Measurements from ENCODE around the gene TMEM92.

The TMEM92 gene

DNA sequence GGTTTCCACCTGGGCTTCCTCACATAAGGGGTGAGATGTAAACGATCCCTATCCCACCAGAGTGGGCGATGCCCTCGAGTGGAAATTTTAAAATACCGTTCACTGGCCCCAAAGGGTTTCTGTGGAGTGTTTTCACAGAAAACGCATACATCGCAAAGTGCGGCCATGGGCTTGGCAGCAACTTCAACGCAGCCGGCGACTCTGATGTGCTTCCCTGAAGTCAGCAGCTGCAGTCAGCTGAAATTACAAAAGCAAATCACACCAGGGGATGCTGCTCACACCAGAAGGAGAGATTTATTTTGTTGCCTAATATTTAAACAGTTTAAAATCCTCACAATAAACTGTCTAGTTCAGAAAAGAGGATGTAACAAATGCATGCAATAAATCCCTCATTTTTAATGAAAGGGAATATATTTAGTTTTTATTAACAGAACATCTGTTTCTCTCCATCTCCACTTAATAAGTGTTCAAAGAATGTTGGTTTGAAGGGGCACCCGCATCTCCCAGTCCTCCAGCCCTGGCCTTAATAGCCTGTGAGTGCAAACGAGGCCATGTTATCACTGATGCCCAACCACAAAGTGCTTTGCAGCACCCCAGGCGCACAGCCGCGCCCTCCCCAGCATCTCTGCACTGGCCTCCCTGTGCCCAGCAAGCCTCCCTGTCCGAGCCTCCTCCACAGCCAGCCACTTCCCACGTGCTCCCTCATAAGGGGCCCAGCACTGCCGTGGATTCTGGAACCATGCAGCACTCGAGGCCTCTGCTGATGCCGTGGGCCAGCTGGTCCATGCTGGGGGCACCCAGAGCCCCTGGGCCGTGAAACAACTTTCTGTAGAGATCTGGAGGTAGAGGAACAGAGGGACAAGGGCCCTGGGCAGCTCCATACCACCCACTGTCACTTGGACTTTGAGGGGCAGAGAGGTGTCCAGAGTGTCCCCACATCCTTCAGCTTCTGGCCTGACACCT, 54.4 kb downstream of the TMEM92 start:
- no peak for TF ChIP-seq ZFP30 (CRISPR knock-in tag; IDR thresholded peaks at IDR 0.05)
- no peak for TF ChIP-seq ZFP3 (CRISPR knock-in tag; IDR thresholded peaks at IDR 0.05)
- no peak for TF ChIP-seq PPARA (CRISPR knock-in tag; IDR thresholded peaks at IDR 0.05; ENCODE audit: borderline replicate concordance)
- TF ChIP-seq ISL1 (CRISPR knock-in tag; IDR thresholded peaks at IDR 0.05): no peak
- TF ChIP-seq, protein P1, sequence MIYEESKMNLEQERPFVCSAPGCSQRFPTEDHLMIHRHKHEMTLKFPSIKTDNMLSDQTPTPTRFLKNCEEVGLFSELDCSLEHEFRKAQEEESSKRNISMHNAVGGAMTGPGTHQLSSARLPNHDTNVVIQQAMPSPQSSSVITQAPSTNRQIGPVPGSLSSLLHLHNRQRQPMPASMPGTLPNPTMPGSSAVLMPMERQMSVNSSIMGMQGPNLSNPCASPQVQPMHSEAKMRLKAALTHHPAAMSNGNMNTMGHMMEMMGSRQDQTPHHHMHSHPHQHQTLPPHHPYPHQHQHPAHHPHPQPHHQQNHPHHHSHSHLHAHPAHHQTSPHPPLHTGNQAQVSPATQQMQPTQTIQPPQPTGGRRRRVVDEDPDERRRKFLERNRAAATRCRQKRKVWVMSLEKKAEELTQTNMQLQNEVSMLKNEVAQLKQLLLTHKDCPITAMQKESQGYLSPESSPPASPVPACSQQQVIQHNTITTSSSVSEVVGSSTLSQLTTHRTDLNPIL (CRISPR knock-in tag; IDR thresholded peaks at IDR 0.05; ENCODE audit: low read depth): no peak
- no peak for TF ChIP-seq TCF4 (CRISPR knock-in tag; IDR thresholded peaks at IDR 0.05; ENCODE audit: borderline replicate concordance)
- no peak for TF ChIP-seq ZNF70 (CRISPR knock-in tag; IDR thresholded peaks at IDR 0.05)
- TF ChIP-seq ZNF8 (CRISPR knock-in tag; IDR thresholded peaks at IDR 0.05): no peak
- no peak for ATAC-seq

DNA sequence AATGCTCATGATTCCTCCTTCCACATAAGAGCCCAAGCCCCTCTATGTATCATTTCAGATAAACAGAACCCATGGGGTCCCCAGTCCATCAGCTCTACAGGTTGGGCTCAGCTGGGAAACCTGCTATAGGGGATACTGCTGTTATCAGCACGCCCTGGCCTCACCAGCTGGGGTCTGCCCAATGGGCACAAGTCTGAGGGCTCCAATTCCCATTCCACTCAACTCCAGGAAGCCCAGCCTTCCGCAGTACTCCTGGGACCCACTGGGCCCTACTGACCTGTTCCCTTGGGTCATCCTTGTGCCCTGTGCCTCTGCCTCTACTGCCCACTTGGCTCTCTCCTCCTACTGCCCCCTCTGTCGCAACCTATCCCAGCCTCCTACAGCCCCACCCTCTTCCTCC, 55.5 kb downstream of the TMEM92 start:
- no peak for TF ChIP-seq TOX (CRISPR knock-in tag; IDR thresholded peaks at IDR 0.05; ENCODE audit: borderline replicate concordance)
- no peak for ATAC-seq

DNA sequence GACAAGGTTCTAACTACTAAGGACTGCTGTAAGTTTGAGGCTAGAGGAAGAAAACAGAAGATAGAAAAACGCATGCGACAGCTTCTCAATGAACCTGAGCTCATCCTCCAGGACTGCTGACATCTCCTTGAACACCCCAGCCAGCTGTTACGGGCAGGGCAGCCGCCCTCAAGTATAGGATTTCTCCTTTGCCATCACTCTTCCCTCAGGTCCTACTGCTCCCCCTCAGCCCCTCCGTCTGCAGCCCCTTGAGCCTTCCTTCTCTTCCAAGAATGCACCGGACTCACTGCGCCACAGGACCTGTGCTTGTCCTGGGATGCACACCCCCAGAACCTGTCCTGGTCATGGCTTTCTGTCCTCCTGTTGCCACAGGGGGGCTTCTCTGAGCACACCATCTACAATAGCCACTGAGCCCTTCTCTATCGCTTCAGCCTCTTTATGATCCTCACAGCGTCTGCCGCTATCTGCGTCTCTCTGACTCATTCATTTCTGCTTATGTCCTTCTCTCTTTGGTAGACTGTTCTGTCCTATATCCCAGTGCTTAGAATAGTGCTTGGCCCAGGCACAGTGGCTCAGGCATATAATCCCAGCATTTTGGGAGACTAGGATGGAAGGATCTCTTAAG, 56.0 kb downstream of the TMEM92 start:
- TF ChIP-seq, protein P1 (CRISPR knock-in tag; IDR thresholded peaks at IDR 0.05; ENCODE audit: low read depth): no peak
- TF ChIP-seq CSRNP3 (CRISPR knock-in tag; IDR thresholded peaks at IDR 0.05) (no peak), ZFP3 (CRISPR knock-in tag; IDR thresholded peaks at IDR 0.05) (no peak), TCF4 (CRISPR knock-in tag; IDR thresholded peaks at IDR 0.05; ENCODE audit: borderline replicate concordance) (no peak), ESRRG (CRISPR knock-in tag; IDR thresholded peaks at IDR 0.05) (no peak), ZNF70 (CRISPR knock-in tag; IDR thresholded peaks at IDR 0.05) (no peak), CSDC2 (CRISPR knock-in tag; IDR thresholded peaks at IDR 0.05) (no peak), RARB (CRISPR knock-in tag; IDR thresholded peaks at IDR 0.05) (no peak), OSR1 (CRISPR knock-in tag; IDR thresholded peaks at IDR 0.05) (no peak), BACH2 (CRISPR knock-in tag; IDR thresholded peaks at IDR 0.05; ENCODE audit: borderline replicate concordance) (no peak), POU6F1 (CRISPR knock-in tag; IDR thresholded peaks at IDR 0.05; ENCODE audit: borderline replicate concordance, low read depth) (no peak), TOX (CRISPR knock-in tag; IDR thresholded peaks at IDR 0.05; ENCODE audit: borderline replicate concordance) (no peak), GLIS3 (CRISPR knock-in tag; IDR thresholded peaks at IDR 0.05) (no peak), PPARA (CRISPR knock-in tag; IDR thresholded peaks at IDR 0.05; ENCODE audit: borderline replicate concordance) (no peak), PATZ1 (CRISPR knock-in tag; IDR thresholded peaks at IDR 0.05; ENCODE audit: borderline replicate concordance) (no peak), TSHZ2 (CRISPR knock-in tag; IDR thresholded peaks at IDR 0.05) (no peak), ZC3H10 (CRISPR knock-in tag; IDR thresholded peaks at IDR 0.05) (no peak)
- ATAC-seq: no peak

Data from SK-N-SH treated with all-trans-retinoic acid at 6 μM for 48 hours (cell line).